Natural killer cell treated with Interleukin-12 subunit alpha and Interleukin-12 subunit beta and Interleukin-15 and Interleukin-18, amount 100 ng/mL, for 72 hours (primary cell): ENCODE results near the gene WDFY1. TPM values are rescaled to one million over a fixed set of nuclear protein-coding genes. Genes with fewer than 3 reads are reported as not detected.
A peak's percentile ranks its signal among the peaks of the same experiment; 100 is the strongest.

Experiments used
- ATAC-seq, 2 donors: fragments of 150-1000 bp; cut with Tn5 transposase in 1 of 2; sonication (Bioruptor Pico), chemical (Tn5 transposase) in 1 of 2; 2 replicates each; pipeline ENCODE4 v1.10.0; 2021
- DNase-seq: peaks from one replicate; pipeline ENCODE4 v3.0.0; 2022; ENCODE audit warnings: low spot score
- H3K27ac Mint-ChIP-seq, 2 donors: 1 replicate in 1 of 2; 2 replicates in 1 of 2; pipeline ENCODE4 v1.8.0; 2022; ENCODE audit warnings: mixed read lengths in 2 of 2, mild to moderate bottlenecking in 1 of 2, moderate library complexity in 1 of 2
- H3K27me3 Mint-ChIP-seq, 2 donors: 1 replicate in 1 of 2; 2 replicates in 1 of 2; pipeline ENCODE4 v1.8.0; 2022; ENCODE audit warnings: mixed read lengths in 2 of 2
- H3K36me3 Mint-ChIP-seq: one replicate; pipeline ENCODE4 v1.8.0; 2022; ENCODE audit warnings: mixed read lengths
- H3K4me1 Mint-ChIP-seq, 2 donors: 1 replicate in 1 of 2; 2 replicates in 1 of 2; pipeline ENCODE4 v1.8.0; 2022; ENCODE audit warnings: low read depth in 2 of 2, mixed read lengths in 2 of 2, mild to moderate bottlenecking in 1 of 2
- H3K4me3 Mint-ChIP-seq: one replicate; pipeline ENCODE4 v1.8.0; 2022; ENCODE audit warnings: mixed read lengths
- H3K9me3 Mint-ChIP-seq: 2 replicates; pipeline ENCODE4 v1.8.0; 2022; ENCODE audit warnings: mixed read lengths
- total RNA-seq, 2 donors: library from RNA; stranded (reverse); gene quantifications; one replicate each; pipeline ENCODE4 v1.2.3, GENCODE V29; 2022

The WDFY1 gene
- 10 to 100 TPM; 12.0 to 20.3 TPM for total RNA-seq

- Mint-ChIP-seq H3K27ac (peak within 1 kb of the TSS; percentile 60 to 84), H3K36me3 (peaks cover 5% of the 10 kb centered on the region), H3K4me1 (peaks cover 28 to 43% of the 10 kb centered on the region in 2 donors), H3K27me3 (peaks cover 6 to 8% of the 10 kb centered on the region in 2 donors), H3K9me3 (peaks cover 3% of the 10 kb centered on the region), H3K4me3 (peak within 1 kb of the TSS; percentile 75)
- ATAC-seq (peak; percentile 87 to 91), DNase-seq (peak; percentile 89)
Observed at GRCh38 chr2:223944703-223945531, at the start of gene WDFY1. TSS of gene WDFY1 (minus strand) at chr2:223945335. CDS start at chr2:223945284, 51 bp downstream.

- ATAC-seq (no peak), DNase-seq (no peak)
- Mint-ChIP-seq H3K27me3 (no peaks in the 10 kb centered on the region), H3K27ac (no peak overlapping the region), H3K36me3 (no peaks in the 10 kb centered on the region), H3K4me1 (no peaks in the 10 kb centered on the region), H3K9me3 (no peaks in the 10 kb centered on the region), H3K4me3 (no peak overlapping the region)
Observed at GRCh38 chr2:223994562-223995162, 49.5 kb upstream of the WDFY1 start.

- no peaks in the 10 kb centered on the region for H3K36me3 Mint-ChIP-seq
- no peak overlapping the region for H3K27ac Mint-ChIP-seq
- H3K4me1 Mint-ChIP-seq, result no peaks in the 10 kb centered on the region
- ATAC-seq, result peak in 1 of 2 donors; percentile 59
- peak; percentile 66 for DNase-seq
- no peaks in the 10 kb centered on the region for H3K9me3 Mint-ChIP-seq
- H3K27me3 Mint-ChIP-seq, result no peaks in the 10 kb centered on the region
- H3K4me3 Mint-ChIP-seq, result no peak overlapping the region
Observed at GRCh38 chr2:223993634-223994232, 48.6 kb upstream of the WDFY1 start.

GRCh38 chr2:223991611-223992010, 46.5 kb upstream of the WDFY1 start:
- no peak overlapping the region for H3K27ac Mint-ChIP-seq
- peaks cover 0 to 8% of the 10 kb centered on the region in 2 donors for H3K27me3 Mint-ChIP-seq
- ATAC-seq (no peak), DNase-seq (no peak)
- H3K9me3 Mint-ChIP-seq, result no peaks in the 10 kb centered on the region
- no peaks in the 10 kb centered on the region for H3K36me3 Mint-ChIP-seq
- no peak overlapping the region for H3K4me3 Mint-ChIP-seq
- H3K4me1 Mint-ChIP-seq, result no peaks in the 10 kb centered on the region

GRCh38 chr2:223989856-223990232, 44.7 kb upstream of the WDFY1 start:
- Mint-ChIP-seq H3K9me3 (no peaks in the 10 kb centered on the region), H3K4me1 (no peaks in the 10 kb centered on the region), H3K27me3 (peaks cover 2 to 19% of the 10 kb centered on the region in 2 donors), H3K36me3 (no peaks in the 10 kb centered on the region), H3K4me3 (no peak overlapping the region), H3K27ac (no peak overlapping the region)
- ATAC-seq (no peak), DNase-seq (no peak)

- Mint-ChIP-seq H3K4me3 (no peak overlapping the region), H3K27ac (no peak overlapping the region), H3K4me1 (no peaks in the 10 kb centered on the region), H3K36me3 (no peaks in the 10 kb centered on the region), H3K27me3 (peaks cover 2 to 19% of the 10 kb centered on the region in 2 donors), H3K9me3 (no peaks in the 10 kb centered on the region)
- DNase-seq, result no peak
- ATAC-seq, result no peak
Observed at GRCh38 chr2:223989206-223989855, 44.2 kb upstream of the WDFY1 start.

GRCh38 chr2:223981241-223981640, 36.1 kb upstream of the WDFY1 start:
- no peak for ATAC-seq
- Mint-ChIP-seq H3K27me3 (peaks cover 2 to 7% of the 10 kb centered on the region in 2 donors), H3K9me3 (no peaks in the 10 kb centered on the region), H3K4me1 (no peaks in the 10 kb centered on the region), H3K4me3 (no peak overlapping the region), H3K27ac (no peak overlapping the region), H3K36me3 (no peaks in the 10 kb centered on the region)
- DNase-seq, result no peak

- H3K4me3 Mint-ChIP-seq, result no peak overlapping the region
- no peak overlapping the region for H3K27ac Mint-ChIP-seq
- no peak for DNase-seq
- ATAC-seq, result no peak
- no peaks in the 10 kb centered on the region for H3K9me3 Mint-ChIP-seq
- H3K27me3 Mint-ChIP-seq, result peaks cover under 1 to 3% of the 10 kb centered on the region in 2 donors
- no peaks in the 10 kb centered on the region for H3K36me3 Mint-ChIP-seq
- no peaks in the 10 kb centered on the region for H3K4me1 Mint-ChIP-seq
Observed at GRCh38 chr2:223980803-223981202, 35.7 kb upstream of the WDFY1 start.

GRCh38 chr2:223980397-223980735, 35.2 kb upstream of the WDFY1 start:
- DNase-seq (no peak), ATAC-seq (no peak)
- Mint-ChIP-seq H3K4me3 (no peak overlapping the region), H3K27ac (no peak overlapping the region), H3K9me3 (no peaks in the 10 kb centered on the region), H3K36me3 (no peaks in the 10 kb centered on the region), H3K27me3 (no peaks in the 10 kb centered on the region), H3K4me1 (no peaks in the 10 kb centered on the region)

GRCh38 chr2:223979730-223980396, 34.7 kb upstream of the WDFY1 start:
- DNase-seq (no peak), ATAC-seq (no peak)
- H3K36me3 Mint-ChIP-seq, result no peaks in the 10 kb centered on the region
- H3K4me1 Mint-ChIP-seq, result no peaks in the 10 kb centered on the region
- no peaks in the 10 kb centered on the region for H3K27me3 Mint-ChIP-seq
- H3K9me3 Mint-ChIP-seq, result no peaks in the 10 kb centered on the region
- no peak overlapping the region for H3K27ac Mint-ChIP-seq
- H3K4me3 Mint-ChIP-seq, result no peak overlapping the region

- H3K27ac Mint-ChIP-seq, result no peak overlapping the region
- no peaks in the 10 kb centered on the region for H3K27me3 Mint-ChIP-seq
- no peaks in the 10 kb centered on the region for H3K4me1 Mint-ChIP-seq
- no peaks in the 10 kb centered on the region for H3K9me3 Mint-ChIP-seq
- no peaks in the 10 kb centered on the region for H3K36me3 Mint-ChIP-seq
- ATAC-seq (no peak), DNase-seq (no peak)
- H3K4me3 Mint-ChIP-seq, result no peak overlapping the region
Observed at GRCh38 chr2:223978451-223978850, 33.3 kb upstream of the WDFY1 start.

- Mint-ChIP-seq H3K36me3 (no peaks in the 10 kb centered on the region), H3K9me3 (no peaks in the 10 kb centered on the region), H3K4me1 (no peaks in the 10 kb centered on the region), H3K4me3 (no peak overlapping the region), H3K27me3 (no peaks in the 10 kb centered on the region), H3K27ac (no peak overlapping the region)
- no peak for ATAC-seq
- no peak for DNase-seq
Observed at GRCh38 chr2:223976635-223977226, 31.6 kb upstream of the WDFY1 start.

- no peak for ATAC-seq
- H3K4me1 Mint-ChIP-seq, result peaks cover 0 to 4% of the 10 kb centered on the region in 2 donors
Observed at GRCh38 chr2:223973606-223974005, 28.5 kb upstream of the WDFY1 start.

More at GRCh38 chr2:223973606-223974005, 28.5 kb upstream of the WDFY1 start:
- no peak overlapping the region for H3K27ac Mint-ChIP-seq
- H3K27me3 Mint-ChIP-seq, result no peaks in the 10 kb centered on the region
- H3K9me3 Mint-ChIP-seq, result no peaks in the 10 kb centered on the region
- no peak for DNase-seq
- H3K36me3 Mint-ChIP-seq, result no peaks in the 10 kb centered on the region
- no peak overlapping the region for H3K4me3 Mint-ChIP-seq
